ENCODE results near the gene VPS4B. TPM values are rescaled to one million over a fixed set of nuclear protein-coding genes. Genes with fewer than 3 reads are reported as not detected.

VPS4B gene
- total RNA-seq (2021; fragmentation: NEBNext Ultra II Directional; extraction: Animal tissue kit (Norgen Biotek cat#: 25700)) = 10 to 100 TPM; 55.5 to 69.3 (median 60.1) TPM
- long read RNA-seq, transcript VPS4B-201 (11 exons, 3,324 nt) = major isoform, 32 of 63 reads
- long read RNA-seq, partial matches to known transcripts = 22 of 63 reads
- long read RNA-seq, other reads (novel, unspliced or antisense) = 8 of 63 reads

- H3K4me1 Mint-ChIP-seq (ENCODE audit: low read depth) = peaks cover 27% of the 10 kb centered on the region
- H3K27me3 Mint-ChIP-seq (ENCODE audit: insufficient read depth) = no peaks in the 10 kb centered on the region
- H3K4me3 Mint-ChIP-seq = peak within 1 kb of the TSS; percentile 100
- peaks cover 8% of the 10 kb centered on the region; the same call in 1 of the 2 replicates for H3K36me3 Mint-ChIP-seq (ENCODE audit: low read depth)
- TF ChIP-seq, protein P1, sequence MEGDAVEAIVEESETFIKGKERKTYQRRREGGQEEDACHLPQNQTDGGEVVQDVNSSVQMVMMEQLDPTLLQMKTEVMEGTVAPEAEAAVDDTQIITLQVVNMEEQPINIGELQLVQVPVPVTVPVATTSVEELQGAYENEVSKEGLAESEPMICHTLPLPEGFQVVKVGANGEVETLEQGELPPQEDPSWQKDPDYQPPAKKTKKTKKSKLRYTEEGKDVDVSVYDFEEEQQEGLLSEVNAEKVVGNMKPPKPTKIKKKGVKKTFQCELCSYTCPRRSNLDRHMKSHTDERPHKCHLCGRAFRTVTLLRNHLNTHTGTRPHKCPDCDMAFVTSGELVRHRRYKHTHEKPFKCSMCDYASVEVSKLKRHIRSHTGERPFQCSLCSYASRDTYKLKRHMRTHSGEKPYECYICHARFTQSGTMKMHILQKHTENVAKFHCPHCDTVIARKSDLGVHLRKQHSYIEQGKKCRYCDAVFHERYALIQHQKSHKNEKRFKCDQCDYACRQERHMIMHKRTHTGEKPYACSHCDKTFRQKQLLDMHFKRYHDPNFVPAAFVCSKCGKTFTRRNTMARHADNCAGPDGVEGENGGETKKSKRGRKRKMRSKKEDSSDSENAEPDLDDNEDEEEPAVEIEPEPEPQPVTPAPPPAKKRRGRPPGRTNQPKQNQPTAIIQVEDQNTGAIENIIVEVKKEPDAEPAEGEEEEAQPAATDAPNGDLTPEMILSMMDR (IDR thresholded peaks at IDR 0.05) = no peak; the same call in 1 of the 2 replicates
- peak; percentile 99 for DNase-seq
- peak within 1 kb of the TSS; percentile 99 for H3K27ac Mint-ChIP-seq
- H3K9me3 Mint-ChIP-seq = no peaks in the 10 kb centered on the region
These were observed at the start of gene VPS4B for GRCh38 chr18:63422087-63422863. Gene VPS4B, minus strand, starts transcription at chr18:63422476. Its CDS starts 217 bp downstream, at chr18:63422259.

GRCh38 chr18:63470751-63471150 lies 48.5 kb upstream of the VPS4B start:
- DNase-seq = no peak
- Mint-ChIP-seq H3K4me1 (ENCODE audit: low read depth) (peaks cover 11% of the 10 kb centered on the region; the same call in 1 of the 2 replicates), H3K36me3 (ENCODE audit: low read depth) (no peaks in the 10 kb centered on the region), H3K9me3 (no peaks in the 10 kb centered on the region), H3K27ac (no peak overlapping the region), H3K4me3 (no peak overlapping the region), H3K27me3 (ENCODE audit: insufficient read depth) (no peaks in the 10 kb centered on the region)
- TF ChIP-seq, protein P1 (IDR thresholded peaks at IDR 0.05) = no peak

- no peaks in the 10 kb centered on the region for H3K9me3 Mint-ChIP-seq
- no peak overlapping the region for H3K27ac Mint-ChIP-seq
- peaks cover 11% of the 10 kb centered on the region; the same call in 1 of the 2 replicates for H3K4me1 Mint-ChIP-seq (ENCODE audit: low read depth)
- peaks cover 8% of the 10 kb centered on the region for H3K27me3 Mint-ChIP-seq (ENCODE audit: insufficient read depth)
- H3K4me3 Mint-ChIP-seq = no peak overlapping the region
- TF ChIP-seq, protein P1 (IDR thresholded peaks at IDR 0.05) = no peak
- no peaks in the 10 kb centered on the region for H3K36me3 Mint-ChIP-seq (ENCODE audit: low read depth)
- no peak for DNase-seq
These were observed 46.3 kb upstream of the VPS4B start for GRCh38 chr18:63468575-63468974.

DNA sequence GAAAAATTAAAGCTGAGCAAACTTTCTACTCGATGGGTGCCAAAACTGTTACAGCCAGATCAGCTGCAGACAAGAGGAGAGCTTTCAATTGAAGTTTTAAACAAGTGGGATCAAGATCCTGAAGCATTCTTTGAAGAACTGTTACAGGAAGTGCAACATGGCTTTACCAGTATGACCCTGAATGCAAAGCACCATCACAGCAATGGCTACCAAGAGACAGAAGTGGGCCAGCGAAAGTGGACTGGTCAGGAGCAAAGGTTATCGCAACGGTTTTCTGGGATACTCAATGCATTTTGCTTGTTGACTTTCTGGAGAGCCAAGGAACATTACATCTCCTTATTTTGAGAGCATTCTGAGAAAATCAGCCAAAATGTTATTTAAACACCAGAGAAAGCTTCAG lies 45.4 kb upstream of the VPS4B start:
- Mint-ChIP-seq H3K4me1 (ENCODE audit: low read depth) (peaks cover 11% of the 10 kb centered on the region; the same call in 1 of the 2 replicates), H3K27ac (no peak overlapping the region), H3K4me3 (no peak overlapping the region), H3K9me3 (no peaks in the 10 kb centered on the region), H3K36me3 (ENCODE audit: low read depth) (no peaks in the 10 kb centered on the region), H3K27me3 (ENCODE audit: insufficient read depth) (peaks cover 9% of the 10 kb centered on the region)
- TF ChIP-seq, protein P1 (IDR thresholded peaks at IDR 0.05) = no peak
- DNase-seq = no peak

DNA sequence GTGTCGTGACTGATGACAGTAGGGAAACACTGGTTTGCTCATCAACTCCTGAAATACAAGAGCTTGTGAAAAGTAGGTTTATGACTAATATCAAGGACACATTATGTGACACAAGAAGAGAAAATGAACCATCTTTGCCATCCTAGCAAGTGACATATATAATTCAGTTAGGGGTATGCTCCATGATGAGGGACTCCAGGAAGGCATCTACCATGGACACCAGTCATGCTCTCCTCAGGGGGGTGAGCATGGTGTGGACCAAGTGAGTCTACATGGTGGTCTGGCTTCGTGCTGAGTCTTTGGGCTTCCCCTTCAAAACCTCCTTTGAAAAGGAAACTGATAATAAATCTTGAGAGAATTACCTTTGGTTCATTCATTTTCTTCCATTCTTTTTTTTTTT lies 42.8 kb upstream of the VPS4B start:
- Mint-ChIP-seq H3K36me3 (ENCODE audit: low read depth) (no peaks in the 10 kb centered on the region), H3K27ac (no peak overlapping the region), H3K9me3 (no peaks in the 10 kb centered on the region), H3K4me1 (ENCODE audit: low read depth) (no peaks in the 10 kb centered on the region), H3K27me3 (ENCODE audit: insufficient read depth) (peaks cover 14% of the 10 kb centered on the region), H3K4me3 (no peak overlapping the region)
- TF ChIP-seq, protein P1 (IDR thresholded peaks at IDR 0.05) = no peak
- no peak for DNase-seq

Measured in HFFc6 (cell line).